ENCODE measurements around the gene HELT. TPM values are rescaled to one million over a fixed set of nuclear protein-coding genes. Genes with fewer than 3 reads are reported as not detected.

The HELT gene
- total and polyA plus RNA-seq, 2 donors (not counting 3 experiments of a cell fraction or from before 2014, with no cell fraction given), result not detected

DNA sequence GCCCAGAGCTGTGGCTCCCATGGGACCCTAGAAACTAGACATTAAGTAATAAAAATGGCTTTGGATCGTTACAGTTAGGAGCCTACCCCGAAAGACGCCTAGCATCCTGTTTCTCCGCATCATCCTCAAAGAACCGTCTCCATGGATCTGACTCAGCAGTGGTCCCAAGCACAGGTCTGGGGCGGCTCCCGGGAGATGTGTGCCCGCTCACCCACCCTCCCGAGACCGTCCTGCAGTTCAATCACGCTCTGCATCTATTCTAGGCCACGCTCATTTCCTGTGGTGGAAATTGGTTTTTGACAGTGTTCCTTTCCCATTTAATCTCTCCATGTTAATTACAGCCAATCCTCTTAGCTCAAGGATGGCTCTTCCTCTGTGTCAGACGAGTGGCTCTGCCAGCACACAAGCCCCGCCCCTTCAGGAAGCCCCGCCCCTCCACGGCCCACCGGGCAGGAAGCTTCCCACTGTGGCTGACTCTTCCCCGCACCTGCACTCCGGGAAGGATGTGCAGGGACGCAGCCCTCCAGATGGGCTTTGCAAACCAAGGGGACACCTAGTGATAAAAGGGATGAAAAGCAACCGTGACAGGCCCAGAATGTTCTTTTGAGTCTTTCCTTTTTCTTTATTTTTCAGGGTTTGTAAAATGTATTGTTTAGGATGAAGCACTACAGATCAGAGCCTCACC is 34.5 kb upstream of the HELT start:
- TF ChIP-seq POLR2A (IDR thresholded peaks at IDR 0.05; ENCODE audit: low read depth, low read length) (no peak), FOS (IDR thresholded peaks at IDR 0.05; ENCODE audit: borderline replicate concordance, insufficient read depth, low read length) (no peak), MYC (IDR thresholded peaks at IDR 0.05; ENCODE audit: low read depth, low read length) (no peak), POLR2AphosphoS5 (IDR thresholded peaks at IDR 0.05; ENCODE audit: insufficient read depth, low read depth, low read length) (no peak), GATA2 (IDR thresholded peaks at IDR 0.05; ENCODE audit: insufficient read depth, insufficient read length, low read depth, low read length) (no peak)
- TF ChIP-seq, protein P1, sequence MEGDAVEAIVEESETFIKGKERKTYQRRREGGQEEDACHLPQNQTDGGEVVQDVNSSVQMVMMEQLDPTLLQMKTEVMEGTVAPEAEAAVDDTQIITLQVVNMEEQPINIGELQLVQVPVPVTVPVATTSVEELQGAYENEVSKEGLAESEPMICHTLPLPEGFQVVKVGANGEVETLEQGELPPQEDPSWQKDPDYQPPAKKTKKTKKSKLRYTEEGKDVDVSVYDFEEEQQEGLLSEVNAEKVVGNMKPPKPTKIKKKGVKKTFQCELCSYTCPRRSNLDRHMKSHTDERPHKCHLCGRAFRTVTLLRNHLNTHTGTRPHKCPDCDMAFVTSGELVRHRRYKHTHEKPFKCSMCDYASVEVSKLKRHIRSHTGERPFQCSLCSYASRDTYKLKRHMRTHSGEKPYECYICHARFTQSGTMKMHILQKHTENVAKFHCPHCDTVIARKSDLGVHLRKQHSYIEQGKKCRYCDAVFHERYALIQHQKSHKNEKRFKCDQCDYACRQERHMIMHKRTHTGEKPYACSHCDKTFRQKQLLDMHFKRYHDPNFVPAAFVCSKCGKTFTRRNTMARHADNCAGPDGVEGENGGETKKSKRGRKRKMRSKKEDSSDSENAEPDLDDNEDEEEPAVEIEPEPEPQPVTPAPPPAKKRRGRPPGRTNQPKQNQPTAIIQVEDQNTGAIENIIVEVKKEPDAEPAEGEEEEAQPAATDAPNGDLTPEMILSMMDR (IDR thresholded peaks at IDR 0.05; ENCODE audit: extremely low read depth in 1 of 2, insufficient read depth in 1 of 2, low read depth in 1 of 2, low read length in 2 of 2), result no peak
- TF ChIP-seq, protein P2, sequence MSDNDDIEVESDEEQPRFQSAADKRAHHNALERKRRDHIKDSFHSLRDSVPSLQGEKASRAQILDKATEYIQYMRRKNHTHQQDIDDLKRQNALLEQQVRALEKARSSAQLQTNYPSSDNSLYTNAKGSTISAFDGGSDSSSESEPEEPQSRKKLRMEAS (IDR thresholded peaks at IDR 0.05; ENCODE audit: insufficient read depth, insufficient read length), result no peak
- no TSS peak for BruUV-seq (replicated peaks)
- Histone ChIP-seq H3K4me1 (ENCODE audit: control insufficient read depth, extremely low read depth, insufficient read depth, low read length) (no peaks in the 10 kb centered on the region), H2AFZ (ENCODE audit: low read depth, low read length) (no peak overlapping the region), H3K9ac (replicated peaks; ENCODE audit: extremely low read depth, insufficient read depth, low read length) (no peak overlapping the region), H3K9me1 (replicated peaks; ENCODE audit: control insufficient read depth, extremely low read depth, insufficient read depth, low read length) (no peaks in the 10 kb centered on the region), H4K20me1 (replicated peaks; ENCODE audit: control insufficient read depth, extremely low read depth, insufficient read depth, low read length) (no peaks in the 10 kb centered on the region), H3K27ac (ENCODE audit: insufficient read depth, low read depth, low read length) (no peak overlapping the region), H3K9me3 (replicated peaks; ENCODE audit: control insufficient read depth, insufficient read depth, low read length) (no peaks in the 10 kb centered on the region), H3K36me3 (ENCODE audit: control insufficient read depth in 2 of 2, extremely low read depth in 1 of 2, insufficient read depth in 2 of 2, low read length in 2 of 2) (no peaks in the 10 kb centered on the region), H3K4me3 (replicated peaks in 1 of 3; ENCODE audit: insufficient read depth in 1 of 3, low read depth in 1 of 3, low read length in 3 of 3) (no peak overlapping the region), H3K4me2 (ENCODE audit: insufficient read depth, low read length) (no peak overlapping the region), H3K79me2 (ENCODE audit: control insufficient read depth, insufficient read depth, low read length) (no peaks in the 10 kb centered on the region), H3K27me3 (ENCODE audit: control insufficient read depth in 2 of 2, insufficient read depth in 2 of 2, low read length in 2 of 2) (peaks cover 0 to 1% of the 10 kb centered on the region in 2 experiments)
- ChIA-PET POLR2A (no interaction called here), CTCF (interaction anchor here (0.7 to 3.6 kb wide), 4 partner anchors 237 to 720 kb away, joined by 3 to 40 read pairs (median 5); no protein-coding TSS in a partner anchor)
- dilution Hi-C loops (cut with MboI; ENCODE audit: extremely low pct_ligation_motif_present, low sequenced_read_pairs), result no loop called here
- FAIRE-seq (no peak), DNase-seq (ENCODE audit: low read depth, low spot score) (peak; percentile 25)
- intact Hi-C loops (cut with micrococcal nuclease), result loop anchor here (2.0 kb wide), 1 partner anchor 239 kb away; no protein-coding TSS in a partner anchor

All from endothelial cell of umbilical vein (primary cell).